DOHH2 (cell line): Measurements from ENCODE around the gene NFU1.
"Not testable (repeated sequence)": the region's sequence is repeated elsewhere in the genome, so short reads cannot be mapped to it uniquely, and the experiment has no call there.

ENCODE experiments used
- H3F3A ChIP-seq: fragments of 200-600 bp; sonication (generic), shearing (Covaris generic); 2 replicates; pipeline ENCODE4 v1.6.0; 2016; ENCODE audit warnings: antibody characterized with exemption, mild to moderate bottlenecking; ENCODE audit not compliant: control insufficient read depth, insufficient read depth
- H3K27ac ChIP-seq: fragments of 200-600 bp; sonication (generic); 2 replicates; pipeline ENCODE4 v1.5.1; 2014; ENCODE audit warnings: low read depth, mild to moderate bottlenecking, low read length, moderate library complexity
- H3K27me3 ChIP-seq: fragments of 200-600 bp; sonication (generic); 2 replicates; pipeline ENCODE4 v1.6.1; 2014; ENCODE audit warnings: mild to moderate bottlenecking, low read length, mixed read lengths; ENCODE audit not compliant: control insufficient read depth
- H3K36me3 ChIP-seq: fragments of 200-600 bp; sonication (generic); 2 replicates; pipeline ENCODE4 v1.6.1; 2014; ENCODE audit warnings: mild to moderate bottlenecking, low read length, moderate library complexity, mixed read lengths; ENCODE audit not compliant: control insufficient read depth
- H3K4me1 ChIP-seq: fragments of 200-600 bp; sonication (generic); 2 replicates; pipeline ENCODE4 v1.6.1; 2014; ENCODE audit warnings: mild to moderate bottlenecking, low read length, mixed read lengths; ENCODE audit not compliant: control insufficient read depth
- H3K4me2 ChIP-seq: fragments of 200-600 bp; sonication (generic); 2 replicates; pipeline ENCODE4 v1.6.0; 2014; ENCODE audit warnings: mild to moderate bottlenecking, low read length, moderate library complexity
- H3K4me3 ChIP-seq: fragments of 200-600 bp; sonication (generic); 2 replicates; pipeline ENCODE4 v1.5.1; 2014; ENCODE audit warnings: mild to moderate bottlenecking, low read length, mixed read lengths
- H3K79me2 ChIP-seq: fragments of 200-600 bp; sonication (generic); 2 replicates; pipeline ENCODE4 v1.6.1; 2014; ENCODE audit warnings: mild to moderate bottlenecking, low read length, mixed read lengths; ENCODE audit not compliant: control insufficient read depth
- H3K9me2 ChIP-seq: fragments of 200-600 bp; sonication (generic); replicated peaks from 2 replicates; pipeline ENCODE4 v1.6.1; 2014; ENCODE audit warnings: mild to moderate bottlenecking, low read length, mixed read lengths; ENCODE audit not compliant: control insufficient read depth
- H3K9me3 ChIP-seq: fragments of 200-600 bp; sonication (generic); 2 replicates; pipeline ENCODE4 v1.6.1; 2014; ENCODE audit warnings: antibody characterized with exemption, low read length, mixed read lengths; ENCODE audit not compliant: control insufficient read depth, insufficient read depth
- H4K20me1 ChIP-seq: fragments of 200-600 bp; sonication (generic); 2 replicates; pipeline ENCODE4 v1.6.0; 2014; ENCODE audit warnings: low read depth, mild to moderate bottlenecking, antibody characterized with exemption, low read length, moderate library complexity; ENCODE audit not compliant: control insufficient read depth, insufficient read depth
- CTCF ChIP-seq: fragments of 200-600 bp; sonication (generic); IDR thresholded peaks from one replicate; pipeline ENCODE4 v1.5.1; 2014; ENCODE audit warnings: antibody characterized with exemption, mild to moderate bottlenecking, low read depth, low read length; ENCODE audit not compliant: poor library complexity, severe bottlenecking
- EZH2phosphoT487 ChIP-seq: fragments of 200-600 bp; sonication (generic); IDR thresholded peaks from 2 replicates; pipeline ENCODE4 v1.6.1; 2017; ENCODE audit warnings: borderline replicate concordance, mild to moderate bottlenecking, antibody characterized with exemption, low read length, moderate library complexity, mixed read lengths

Gene NFU1

DNA sequence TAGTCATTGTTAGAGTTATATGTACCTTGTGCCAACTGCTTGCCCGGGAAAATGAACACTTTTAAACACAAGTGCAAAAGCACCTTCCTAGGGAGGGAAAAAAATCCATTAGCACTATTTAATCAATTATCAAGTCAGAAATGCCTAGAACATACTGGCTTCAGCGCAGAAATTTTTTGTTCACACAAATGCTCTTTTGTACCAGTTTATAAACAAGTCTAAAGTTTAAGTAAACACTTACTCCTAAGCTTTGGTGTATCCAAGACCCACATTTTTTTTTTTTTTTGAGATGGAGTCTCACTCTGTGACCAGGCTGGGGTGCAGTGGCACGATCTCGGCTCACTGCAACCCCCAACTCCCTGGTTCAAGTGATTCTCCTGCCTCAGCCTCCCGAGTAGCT, 80.8 kb downstream of the NFU1 start:
- Histone ChIP-seq H3K27ac (no peak overlapping the region), H3K9me2 (no peaks in the 10 kb centered on the region)

GRCh38 chr2:69354976-69355375, 82.3 kb downstream of the NFU1 start:
- H3K79me2 ChIP-seq, H3K4me3 ChIP-seq: not testable (repeated sequence)
- peaks cover 54% of the 10 kb centered on the region for H3K36me3 ChIP-seq

More for the DNA sequence above, 80.8 kb downstream of the NFU1 start:
- no peaks in the 10 kb centered on the region for H3K9me3 ChIP-seq
- TF ChIP-seq CTCF (no peak), EZH2phosphoT487 (no peak)
- H3K79me2 ChIP-seq, result no peaks in the 10 kb centered on the region
- no peak overlapping the region for H3K4me2 ChIP-seq
- no peaks in the 10 kb centered on the region for H3K4me1 ChIP-seq
- H3K4me3 ChIP-seq, result no peak overlapping the region
- no peaks in the 10 kb centered on the region for H3K27me3 ChIP-seq
- no peaks in the 10 kb centered on the region for H4K20me1 ChIP-seq
- H3K36me3 ChIP-seq, result peaks cover 57% of the 10 kb centered on the region
- no peaks in the 10 kb centered on the region for H3F3A ChIP-seq

DNA sequence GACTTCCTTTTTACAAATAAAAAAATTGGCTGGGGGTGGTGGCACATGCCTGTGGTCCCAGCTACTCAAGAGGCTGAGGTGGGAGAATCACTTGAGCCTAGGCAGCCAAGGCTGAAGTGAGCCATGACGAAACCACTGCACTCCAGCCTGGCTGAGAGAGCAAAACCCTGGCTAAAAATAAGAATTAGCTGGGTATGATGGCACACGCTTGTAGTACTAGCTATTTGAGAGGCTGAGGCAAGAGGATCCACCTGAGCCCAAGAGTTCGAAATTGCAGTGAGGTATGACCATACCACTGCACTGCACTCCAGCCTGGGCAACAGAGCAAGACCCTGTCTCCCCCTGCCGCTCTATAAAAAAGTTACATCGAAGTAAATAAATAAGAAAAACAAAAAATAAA, 83.9 kb downstream of the NFU1 start:
- H3K4me3 ChIP-seq, result no peak overlapping the region
- no peaks in the 10 kb centered on the region for H3K4me1 ChIP-seq
- no peaks in the 10 kb centered on the region for H3K9me2 ChIP-seq
- H3K4me2 ChIP-seq, result no peak overlapping the region
- no peaks in the 10 kb centered on the region for H4K20me1 ChIP-seq
- peaks cover 55% of the 10 kb centered on the region for H3K36me3 ChIP-seq
- H3K9me3 ChIP-seq, result no peaks in the 10 kb centered on the region
- H3F3A ChIP-seq, result no peaks in the 10 kb centered on the region
- H3K27me3 ChIP-seq, result no peaks in the 10 kb centered on the region
- no peak overlapping the region for H3K27ac ChIP-seq
- TF ChIP-seq CTCF, result no peak
- no peak for TF ChIP-seq EZH2phosphoT487
- no peaks in the 10 kb centered on the region for H3K79me2 ChIP-seq

More at GRCh38 chr2:69354976-69355375, 82.3 kb downstream of the NFU1 start:
- not testable (repeated sequence) for H3K9me3 ChIP-seq, H3K4me1 ChIP-seq, H3K9me2 ChIP-seq, H3K27me3 ChIP-seq, H3K27ac ChIP-seq, H3K4me2 ChIP-seq, H3F3A ChIP-seq, H4K20me1 ChIP-seq

- Histone ChIP-seq H3K4me2 (no peak overlapping the region), H3K9me3 (no peaks in the 10 kb centered on the region), H3K9me2 (no peaks in the 10 kb centered on the region), H3K27me3 (no peaks in the 10 kb centered on the region), H3K4me1 (no peaks in the 10 kb centered on the region), H3K27ac (no peak overlapping the region), H3K79me2 (no peaks in the 10 kb centered on the region), H3K36me3 (peaks cover 53% of the 10 kb centered on the region), H4K20me1 (no peaks in the 10 kb centered on the region), H3K4me3 (no peak overlapping the region), H3F3A (no peaks in the 10 kb centered on the region)
- TF ChIP-seq EZH2phosphoT487 (no peak), CTCF (no peak)
Observed at GRCh38 chr2:69348781-69349180, 88.5 kb downstream of the NFU1 start.
